IMR-90 (cell line): Measurements from ENCODE around the gene DOCK2. TPM values are rescaled to one million over a fixed set of nuclear protein-coding genes. Genes with fewer than 3 reads are reported as not detected.

Experiments
- ATAC-seq: fragments of 200-7000 bp; cut with Tn5 transposase; 2 replicates; pipeline ENCODE4 v1.9.1; 2020; ENCODE audit warnings: low read depth, mild to moderate bottlenecking, moderate library complexity
- BruUV-seq: library from RNA; stranded (reverse); fragments of 400-500 nt; replicated peaks from 2 replicates; lab custom pipeline; 2021; lab: Mats Ljungman, UMichigan
- CTCF ChIA-PET: fragments of 300-600 bp; formaldehyde crosslinking; extraction: SDS; loops from one replicate; lab custom pipeline; 2021; ENCODE audit warnings: antibody characterized with exemption; lab: Yijun Ruan, JAX
- POLR2A ChIA-PET: fragments of 300-600 bp; sonication (Branson Sonifier 250); formaldehyde crosslinking; loops from one replicate; lab custom pipeline; 2022; ENCODE audit warnings: antibody characterized with exemption; ENCODE audit not compliant: unreplicated experiment; lab: Charles Lee
- DNase-seq: peaks from one replicate; pipeline ENCODE4 v3.0.0; 2013
- H2AFZ ChIP-seq: replicated peaks from 2 replicates; pipeline ENCODE3; 2013; ENCODE audit warnings: low read length, mild to moderate bottlenecking; ENCODE audit not compliant: poor library complexity
- H2AK5ac ChIP-seq: 2 replicates; pipeline ENCODE4 v1.6.1; 2013; ENCODE audit warnings: low read depth, low read length, inconsistent platforms
- H2AK9ac ChIP-seq: replicated peaks from 2 replicates; pipeline ENCODE3; 2013; ENCODE audit warnings: mild to moderate bottlenecking, low read depth, low read length, moderate library complexity; ENCODE audit not compliant: poor library complexity
- H2BK120ac ChIP-seq: 2 replicates; pipeline ENCODE4 v1.6.1; 2013; ENCODE audit warnings: low read depth, low read length, inconsistent platforms
- H2BK15ac ChIP-seq: 3 replicates; pipeline ENCODE4 v1.6.1; 2013; ENCODE audit warnings: low read depth, low read length, inconsistent platforms
- H2BK20ac ChIP-seq: 2 replicates; pipeline ENCODE4 v1.6.1; 2013; ENCODE audit warnings: low read depth, mild to moderate bottlenecking, inconsistent platforms, low read length, moderate library complexity
- H2BK5ac ChIP-seq: 2 replicates; pipeline ENCODE4 v1.6.1; 2013; ENCODE audit warnings: mild to moderate bottlenecking, low read depth, low read length, inconsistent platforms; ENCODE audit not compliant: poor library complexity, severe bottlenecking
- H3K14ac ChIP-seq: replicated peaks from 2 replicates; pipeline ENCODE4 v1.6.1; 2013; ENCODE audit warnings: low read depth, low read length, inconsistent platforms
- H3K18ac ChIP-seq: 2 replicates; pipeline ENCODE4 v1.6.1; 2013; ENCODE audit warnings: low read depth, low read length, control low read depth
- H3K23ac ChIP-seq: 2 replicates; pipeline ENCODE4 v1.6.1; 2013; ENCODE audit warnings: low read depth, low read length, inconsistent platforms
- H3K27ac ChIP-seq: 2 replicates; pipeline ENCODE4 v1.5.1; 2013; ENCODE audit warnings: mild to moderate bottlenecking, control low read depth, low read length; ENCODE audit not compliant: insufficient read depth
- H3K27me3 ChIP-seq: 2 replicates; pipeline ENCODE4 v1.6.1; 2013; ENCODE audit warnings: low read length; ENCODE audit not compliant: control insufficient read depth, insufficient read depth
- H3K36me3 ChIP-seq: 2 replicates; pipeline ENCODE4 v1.6.1; 2013; ENCODE audit warnings: low read length, mixed read lengths; ENCODE audit not compliant: control insufficient read depth, insufficient read depth
- H3K4ac ChIP-seq: 2 replicates; pipeline ENCODE4 v1.6.1; 2013; ENCODE audit warnings: low read depth, low read length, inconsistent platforms
- H3K4me1 ChIP-seq: 2 replicates; pipeline ENCODE4 v1.6.1; 2013; ENCODE audit warnings: low read length, mixed read lengths; ENCODE audit not compliant: control insufficient read depth, insufficient read depth
- H3K4me2 ChIP-seq: 2 replicates; pipeline ENCODE4 v1.6.1; 2013; ENCODE audit warnings: low read depth, mild to moderate bottlenecking, control low read depth, low read length, moderate library complexity
- H3K4me3 ChIP-seq: 2 replicates; pipeline ENCODE4 v1.5.1; 2013; ENCODE audit warnings: low read depth, mild to moderate bottlenecking, control low read depth, low read length, moderate library complexity; ENCODE audit not compliant: insufficient read depth
- H3K56ac ChIP-seq: 2 replicates; pipeline ENCODE4 v1.6.1; 2013; ENCODE audit warnings: low read length, inconsistent platforms; ENCODE audit not compliant: insufficient read depth; ENCODE audit errors: extremely low read depth
- H3K79me1 ChIP-seq, 2 experiments: 2 replicates each; pipeline ENCODE4 v1.6.1; 2013; ENCODE audit warnings: low read length in 2 of 2, inconsistent platforms in 1 of 2, low read depth in 1 of 2
- H3K9ac ChIP-seq: 2 replicates; pipeline ENCODE4 v1.6.1; 2013; ENCODE audit warnings: low read depth, low read length, control low read depth
- H3K9me1 ChIP-seq: 2 replicates; pipeline ENCODE4 v1.6.1; 2013; ENCODE audit warnings: low read length, inconsistent platforms; ENCODE audit not compliant: insufficient read depth
- H3K9me3 ChIP-seq: 2 replicates; pipeline ENCODE4 v1.6.1; 2013; ENCODE audit warnings: low read length; ENCODE audit not compliant: control insufficient read depth, insufficient read depth
- H4K20me1 ChIP-seq: 2 replicates; pipeline ENCODE4 v1.6.1; 2013; ENCODE audit warnings: low read length, inconsistent platforms; ENCODE audit not compliant: insufficient read depth
- H4K5ac ChIP-seq: 2 replicates; pipeline ENCODE4 v1.6.1; 2013; ENCODE audit warnings: mild to moderate bottlenecking, low read depth, low read length, control low read depth
- H4K8ac ChIP-seq, 2 experiments: 2 replicates each; pipeline ENCODE4 v1.6.1; 2013; ENCODE audit warnings: low read depth in 2 of 2, low read length in 2 of 2, control low read depth in 1 of 2, inconsistent platforms in 1 of 2
- H4K91ac ChIP-seq: 2 replicates; pipeline ENCODE4 v1.6.1; 2013; ENCODE audit warnings: low read depth, low read length, inconsistent platforms; ENCODE audit not compliant: insufficient read depth
- BHLHE40 ChIP-seq: fragments of 150-350 bp; IDR thresholded peaks from 2 replicates; pipeline ENCODE4 v1.6.1; 2016; ENCODE audit warnings: mild to moderate bottlenecking, low read depth, low read length
- CEBPB ChIP-seq: IDR thresholded peaks from 2 replicates; pipeline ENCODE4 v1.6.1; 2012; ENCODE audit warnings: low read depth, low read length, improper control_type of control experiment
- CHD1 ChIP-seq: IDR thresholded peaks from 2 replicates; pipeline ENCODE4 v1.6.1; 2012; ENCODE audit warnings: low read depth, low read length, improper control_type of control experiment
- FOS ChIP-seq: fragments of 150-350 bp; IDR thresholded peaks from 2 replicates; pipeline ENCODE4 v1.6.1; 2016; ENCODE audit warnings: low read depth, low read length
- MAFK ChIP-seq: IDR thresholded peaks from 2 replicates; pipeline ENCODE4 v1.6.1; 2012; ENCODE audit warnings: low read depth, low read length, improper control_type of control experiment
- MAZ ChIP-seq: IDR thresholded peaks from 2 replicates; pipeline ENCODE4 v1.6.1; 2012; ENCODE audit warnings: low read depth, mild to moderate bottlenecking, low read length, improper control_type of control experiment, moderate library complexity, borderline replicate concordance
- MXI1 ChIP-seq: IDR thresholded peaks from 2 replicates; pipeline ENCODE4 v1.6.1; 2012; ENCODE audit warnings: low read depth, mild to moderate bottlenecking, low read length, moderate library complexity, borderline replicate concordance
- NFE2L2 ChIP-seq: fragments of 150-350 bp; IDR thresholded peaks from 2 replicates; pipeline ENCODE4 v1.6.1; 2016; ENCODE audit warnings: low read depth, mild to moderate bottlenecking, low read length
- POLR2A ChIP-seq: IDR thresholded peaks from 2 replicates; pipeline ENCODE4 v1.6.1; 2012; ENCODE audit warnings: mild to moderate bottlenecking, low read depth, low read length
- RAD21 ChIP-seq: IDR thresholded peaks from 2 replicates; pipeline ENCODE4 v1.6.1; 2012; ENCODE audit warnings: low read length, improper control_type of control experiment
- RCOR1 ChIP-seq: IDR thresholded peaks from 2 replicates; pipeline ENCODE4 v1.6.1; 2012; ENCODE audit warnings: mild to moderate bottlenecking, low read length, improper control_type of control experiment; ENCODE audit not compliant: insufficient replicate concordance
- RFX5 ChIP-seq: IDR thresholded peaks from 2 replicates; pipeline ENCODE4 v1.8.0; 2012; ENCODE audit warnings: low read depth, mild to moderate bottlenecking, low read length, moderate library complexity
- SMC3 ChIP-seq: fragments of 150-350 bp; IDR thresholded peaks from 2 replicates; pipeline ENCODE4 v1.6.1; 2016; ENCODE audit warnings: low read depth, mild to moderate bottlenecking, antibody characterized with exemption, low read length, moderate library complexity
- WGBS, 2 experiments: methylation state at CpG; one replicate each; pipeline versions ENCODE4 v1.1.5 to v1.1.7; 2013; ENCODE audit warnings: missing lambda C conversion rate in 2 of 2; ENCODE audit not compliant: insufficient read length in 1 of 2; ENCODE audit errors: extremely low coverage in 2 of 2; 5-methylcytosine and 5-hydroxymethylcytosine counted together
- dilution Hi-C: fragments of 300-500 bp; cut with HindIII; formaldehyde crosslinking; loops from one replicate; pipeline ENCODE4 v1.14.3; 2018; ENCODE audit warnings: low sequenced_read_pairs; ENCODE audit not compliant: unreplicated experiment
- in situ Hi-C: fragments of 300-500 bp; cut with MboI; formaldehyde crosslinking; loops from 3 replicates; pipeline ENCODE4 v1.14.3; 2019; ENCODE audit warnings: low sequenced_read_pairs, inconsistent platforms, mixed read lengths
- intact Hi-C: fragments of 100-400 bp; cut with micrococcal nuclease; formaldehyde crosslinking; loops from 2 replicates; pipeline ENCODE4 v1.10.0; 2022
- polyA plus RNA-seq, 3 experiments: library from polyadenylated mRNA; depleted of rRNA; stranded (reverse); fragments of >200 nt; gene quantifications; 2 replicates each; pipeline ENCODE4 v1.2.3, GENCODE V29; 2012; ENCODE audit warnings: low replicate concordance in 1 of 3
- total RNA-seq: library from RNA; depleted of rRNA; stranded (reverse); fragments of >200 nt; gene quantifications from 2 replicates; pipeline ENCODE4 v1.2.3, GENCODE V29; 2012
- TF ChIP-seq, protein P1 (sequence below): conservative IDR thresholded peaks from 2 replicates; pipeline ENCODE4 v1.5.1; 2012; ENCODE audit warnings: mild to moderate bottlenecking, low read depth, low read length, improper control_type of control experiment
- TF ChIP-seq, protein P2 (sequence below): fragments of 150-350 bp; IDR thresholded peaks from 2 replicates; pipeline ENCODE4 v1.6.1; 2017; ENCODE audit warnings: mild to moderate bottlenecking, antibody characterized with exemption, low read length, low read depth
- TF ChIP-seq, protein P3 (sequence below): fragments of 150-350 bp; IDR thresholded peaks from 2 replicates; pipeline ENCODE4 v1.6.1; 2016; ENCODE audit warnings: low read depth, mild to moderate bottlenecking, low read length, moderate library complexity, borderline replicate concordance

The DOCK2 gene
- total and polyA plus RNA-seq, 2 of the 4 experiments (the other 2 are of a cell fraction), result 0.72 to 3.0 TPM

DNA sequence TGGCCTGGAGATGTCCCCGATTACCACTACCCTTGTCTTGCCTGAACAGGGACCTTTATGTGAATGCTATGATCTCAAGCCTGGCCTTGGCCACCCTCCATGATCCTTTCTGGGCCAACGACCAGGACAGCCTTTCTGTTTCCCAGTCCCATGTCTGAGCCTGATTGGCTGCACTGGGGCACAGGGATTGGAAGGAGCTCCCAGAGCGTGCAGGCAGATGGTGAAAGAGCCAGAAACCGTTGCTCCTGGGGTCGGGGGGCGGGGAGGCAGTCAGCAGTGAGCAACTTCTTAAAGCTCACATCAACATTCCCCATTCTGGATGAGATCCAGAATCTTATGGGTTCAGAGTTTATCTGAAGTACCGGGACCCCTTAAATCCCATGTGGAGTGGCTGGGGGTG is 258.9 kb downstream of the DOCK2 start:
- 67% methylated on average over 1 of the region's 7 CpGs; no CpG with 5 or more reads in 1 of the 2 experiments for WGBS, 2 experiments
- no peak overlapping the region for H3K23ac ChIP-seq
- no peak overlapping the region for H2BK20ac ChIP-seq
- in situ Hi-C loops, result no loop called here
- no peaks in the 10 kb centered on the region for H3K36me3 ChIP-seq
- no peak overlapping the region for H3K18ac ChIP-seq
- peaks cover under 1% of the 10 kb centered on the region; the same call in 1 of the 2 replicates for H3K9me1 ChIP-seq
- no peak overlapping the region for H3K4me3 ChIP-seq
- BruUV-seq, result no TSS peak
- no peaks in the 10 kb centered on the region for H3K9me3 ChIP-seq
- H4K8ac ChIP-seq, result peak overlapping the region in 1 of 2 experiments; percentile 64; a peak in 3 of 4 replicates
- no peak overlapping the region; the same call in 1 of the 2 replicates for H4K5ac ChIP-seq
- no peaks in the 10 kb centered on the region for H3K27me3 ChIP-seq
- H3K27ac ChIP-seq, result no peak overlapping the region
- H3K56ac ChIP-seq, result no peak overlapping the region
- 0 out of 2 replicates have a peak overlapping the region, but pooled peaks have one; percentile 28 for H3K14ac ChIP-seq
- TF ChIP-seq SMC3, result no peak
- TF ChIP-seq MAZ, result no peak
- TF ChIP-seq MAFK, result no peak
- no peak for TF ChIP-seq BHLHE40
- no peak for TF ChIP-seq RAD21
- TF ChIP-seq RFX5, result no peak
- TF ChIP-seq, protein P1, sequence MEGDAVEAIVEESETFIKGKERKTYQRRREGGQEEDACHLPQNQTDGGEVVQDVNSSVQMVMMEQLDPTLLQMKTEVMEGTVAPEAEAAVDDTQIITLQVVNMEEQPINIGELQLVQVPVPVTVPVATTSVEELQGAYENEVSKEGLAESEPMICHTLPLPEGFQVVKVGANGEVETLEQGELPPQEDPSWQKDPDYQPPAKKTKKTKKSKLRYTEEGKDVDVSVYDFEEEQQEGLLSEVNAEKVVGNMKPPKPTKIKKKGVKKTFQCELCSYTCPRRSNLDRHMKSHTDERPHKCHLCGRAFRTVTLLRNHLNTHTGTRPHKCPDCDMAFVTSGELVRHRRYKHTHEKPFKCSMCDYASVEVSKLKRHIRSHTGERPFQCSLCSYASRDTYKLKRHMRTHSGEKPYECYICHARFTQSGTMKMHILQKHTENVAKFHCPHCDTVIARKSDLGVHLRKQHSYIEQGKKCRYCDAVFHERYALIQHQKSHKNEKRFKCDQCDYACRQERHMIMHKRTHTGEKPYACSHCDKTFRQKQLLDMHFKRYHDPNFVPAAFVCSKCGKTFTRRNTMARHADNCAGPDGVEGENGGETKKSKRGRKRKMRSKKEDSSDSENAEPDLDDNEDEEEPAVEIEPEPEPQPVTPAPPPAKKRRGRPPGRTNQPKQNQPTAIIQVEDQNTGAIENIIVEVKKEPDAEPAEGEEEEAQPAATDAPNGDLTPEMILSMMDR, result no peak
- TF ChIP-seq, protein P2, sequence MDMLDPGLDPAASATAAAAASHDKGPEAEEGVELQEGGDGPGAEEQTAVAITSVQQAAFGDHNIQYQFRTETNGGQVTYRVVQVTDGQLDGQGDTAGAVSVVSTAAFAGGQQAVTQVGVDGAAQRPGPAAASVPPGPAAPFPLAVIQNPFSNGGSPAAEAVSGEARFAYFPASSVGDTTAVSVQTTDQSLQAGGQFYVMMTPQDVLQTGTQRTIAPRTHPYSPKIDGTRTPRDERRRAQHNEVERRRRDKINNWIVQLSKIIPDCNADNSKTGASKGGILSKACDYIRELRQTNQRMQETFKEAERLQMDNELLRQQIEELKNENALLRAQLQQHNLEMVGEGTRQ, result no peak
- TF ChIP-seq CHD1, result no peak
- TF ChIP-seq MXI1, result no peak
- no peak for TF ChIP-seq NFE2L2
- TF ChIP-seq, protein P3, sequence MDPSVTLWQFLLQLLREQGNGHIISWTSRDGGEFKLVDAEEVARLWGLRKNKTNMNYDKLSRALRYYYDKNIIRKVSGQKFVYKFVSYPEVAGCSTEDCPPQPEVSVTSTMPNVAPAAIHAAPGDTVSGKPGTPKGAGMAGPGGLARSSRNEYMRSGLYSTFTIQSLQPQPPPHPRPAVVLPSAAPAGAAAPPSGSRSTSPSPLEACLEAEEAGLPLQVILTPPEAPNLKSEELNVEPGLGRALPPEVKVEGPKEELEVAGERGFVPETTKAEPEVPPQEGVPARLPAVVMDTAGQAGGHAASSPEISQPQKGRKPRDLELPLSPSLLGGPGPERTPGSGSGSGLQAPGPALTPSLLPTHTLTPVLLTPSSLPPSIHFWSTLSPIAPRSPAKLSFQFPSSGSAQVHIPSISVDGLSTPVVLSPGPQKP, result no peak
- no peak for TF ChIP-seq POLR2A
- TF ChIP-seq RCOR1, result no peak
- no peak for TF ChIP-seq CEBPB
- TF ChIP-seq FOS, result no peak
- no peak overlapping the region for H4K91ac ChIP-seq
- H3K4me2 ChIP-seq, result no peak overlapping the region
- no peak overlapping the region for H3K4ac ChIP-seq
- CTCF ChIA-PET, result interaction anchor here (1.1 kb wide), 1 partner anchor 85 kb away, joined by 7 read pairs; the partner anchor contains the start of gene INSYN2B
- no peak overlapping the region for H2BK120ac ChIP-seq
- intact Hi-C loops, result no loop called here
- POLR2A ChIA-PET, result no interaction called here
- H2AFZ ChIP-seq, result peak overlapping the region; percentile 53
- DNase-seq, result peak; percentile 16
- peaks cover 4% of the 10 kb centered on the region for H3K4me1 ChIP-seq
- H3K9ac ChIP-seq, result no peak overlapping the region
- peaks cover 7 to 16% of the 10 kb centered on the region in 2 experiments for H3K79me1 ChIP-seq
- H4K20me1 ChIP-seq, result no peaks in the 10 kb centered on the region
- no peak overlapping the region for H2BK5ac ChIP-seq
- H2BK15ac ChIP-seq, result no peak overlapping the region
- no peak overlapping the region for H2AK5ac ChIP-seq
- no peak overlapping the region for H2AK9ac ChIP-seq
- dilution Hi-C loops, result no loop called here
- ATAC-seq, result peak; percentile 53
